HG02798 (cell line): ENCODE data around the gene CCDC6.
A peak's percentile ranks its signal among the peaks of the same experiment; 100 is the strongest.

Experiments used
- ATAC-seq: cut with Tn5 transposase; IDR thresholded peaks from one replicate; pipeline ENCODE4 v1.9.1; 2021; ENCODE audit warnings: mild to moderate bottlenecking; ENCODE audit not compliant: unreplicated experiment, poor library complexity

CCDC6 gene

GRCh38 chr10:59857049-59857448, 49.3 kb downstream of the CCDC6 start:
- no peak for ATAC-seq

GRCh38 chr10:59856104-59856503, 50.3 kb downstream of the CCDC6 start:
- no peak for ATAC-seq

- ATAC-seq: no peak
Measured at GRCh38 chr10:59854571-59854970, 51.8 kb downstream of the CCDC6 start.

- ATAC-seq: no peak
Measured at GRCh38 chr10:59852670-59853069, 53.7 kb downstream of the CCDC6 start.

GRCh38 chr10:59851864-59852263, 54.5 kb downstream of the CCDC6 start:
- ATAC-seq: no peak

GRCh38 chr10:59847888-59848287, 58.5 kb downstream of the CCDC6 start:
- ATAC-seq: no peak

GRCh38 chr10:59847326-59847725, 59.0 kb downstream of the CCDC6 start:
- no peak for ATAC-seq

GRCh38 chr10:59844436-59844835, 61.9 kb downstream of the CCDC6 start:
- no peak for ATAC-seq

- ATAC-seq: no peak
Measured at GRCh38 chr10:59843748-59844147, 62.6 kb downstream of the CCDC6 start.

- no peak for ATAC-seq
Measured at GRCh38 chr10:59839576-59839975, 66.8 kb downstream of the CCDC6 start.

- no peak for ATAC-seq
Measured at GRCh38 chr10:59838085-59838789, 68.1 kb downstream of the CCDC6 start.

GRCh38 chr10:59833810-59834209, 72.5 kb downstream of the CCDC6 start:
- peak; percentile 23 for ATAC-seq

GRCh38 chr10:59832506-59832905, 73.8 kb downstream of the CCDC6 start:
- no peak for ATAC-seq

GRCh38 chr10:59831658-59832503, 74.5 kb downstream of the CCDC6 start:
- ATAC-seq: no peak

GRCh38 chr10:59830601-59831259, 75.6 kb downstream of the CCDC6 start:
- ATAC-seq: no peak

- peak; percentile 77 for ATAC-seq
Measured at GRCh38 chr10:59829601-59830000, 76.8 kb downstream of the CCDC6 start.

GRCh38 chr10:59829024-59829423, 77.3 kb downstream of the CCDC6 start:
- peak; percentile 40 for ATAC-seq

- no peak for ATAC-seq
Measured at GRCh38 chr10:59825932-59826331, 80.4 kb downstream of the CCDC6 start.

- no peak for ATAC-seq
Measured at GRCh38 chr10:59823751-59824150, 82.6 kb downstream of the CCDC6 start.

- ATAC-seq: no peak
Measured at GRCh38 chr10:59823111-59823510, 83.2 kb downstream of the CCDC6 start.

GRCh38 chr10:59820471-59820870, 85.9 kb downstream of the CCDC6 start:
- no peak for ATAC-seq
